ENCODE data around the gene VAT1. TPM values are rescaled to one million over a fixed set of nuclear protein-coding genes. Genes with fewer than 3 reads are reported as not detected.

VAT1 gene
- total and polyA plus RNA-seq, 2 of the 13 experiments (the other 11 are each of a cell fraction or from before 2014, with no cell fraction given): 143 to 205 TPM

DNA sequence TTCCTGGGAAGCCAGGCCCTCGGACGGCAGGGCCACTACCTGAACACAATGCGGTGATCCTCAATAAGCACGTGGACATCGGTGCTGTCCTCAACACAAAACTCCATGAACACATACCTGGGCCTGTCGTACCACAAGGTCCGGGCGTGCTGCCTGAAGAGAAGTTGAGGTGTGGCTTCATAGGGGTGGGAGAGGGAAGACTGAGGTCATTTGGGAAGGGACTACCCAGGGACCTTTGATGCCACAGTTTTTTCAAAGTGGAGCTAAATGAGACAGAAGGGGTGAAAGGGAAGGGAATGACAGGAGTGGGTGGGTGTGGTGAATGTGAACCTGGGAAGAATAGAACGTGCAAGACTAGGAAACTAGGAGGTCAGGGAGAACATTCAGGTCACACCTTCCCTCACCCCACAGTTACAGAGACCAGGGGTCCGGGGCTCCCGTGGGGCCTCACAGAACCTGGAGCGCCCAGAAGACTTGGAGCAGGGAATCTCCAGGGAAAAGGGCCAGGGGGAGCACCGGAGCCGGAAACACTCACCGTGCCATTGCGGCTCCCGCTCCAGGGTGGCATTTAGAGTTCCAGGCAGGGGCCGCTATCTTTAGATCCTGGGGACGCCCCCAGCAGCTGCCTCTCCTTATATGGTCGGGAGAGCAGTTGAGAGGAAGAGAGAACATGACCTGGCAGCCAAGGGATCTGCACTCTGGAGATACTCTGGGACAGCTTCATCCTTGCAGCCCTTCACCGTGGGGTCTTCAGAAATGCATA lies 42.5 kb downstream of the VAT1 start, which contains the start of gene PTGES3L (continued):
- TF ChIP-seq, protein P1, sequence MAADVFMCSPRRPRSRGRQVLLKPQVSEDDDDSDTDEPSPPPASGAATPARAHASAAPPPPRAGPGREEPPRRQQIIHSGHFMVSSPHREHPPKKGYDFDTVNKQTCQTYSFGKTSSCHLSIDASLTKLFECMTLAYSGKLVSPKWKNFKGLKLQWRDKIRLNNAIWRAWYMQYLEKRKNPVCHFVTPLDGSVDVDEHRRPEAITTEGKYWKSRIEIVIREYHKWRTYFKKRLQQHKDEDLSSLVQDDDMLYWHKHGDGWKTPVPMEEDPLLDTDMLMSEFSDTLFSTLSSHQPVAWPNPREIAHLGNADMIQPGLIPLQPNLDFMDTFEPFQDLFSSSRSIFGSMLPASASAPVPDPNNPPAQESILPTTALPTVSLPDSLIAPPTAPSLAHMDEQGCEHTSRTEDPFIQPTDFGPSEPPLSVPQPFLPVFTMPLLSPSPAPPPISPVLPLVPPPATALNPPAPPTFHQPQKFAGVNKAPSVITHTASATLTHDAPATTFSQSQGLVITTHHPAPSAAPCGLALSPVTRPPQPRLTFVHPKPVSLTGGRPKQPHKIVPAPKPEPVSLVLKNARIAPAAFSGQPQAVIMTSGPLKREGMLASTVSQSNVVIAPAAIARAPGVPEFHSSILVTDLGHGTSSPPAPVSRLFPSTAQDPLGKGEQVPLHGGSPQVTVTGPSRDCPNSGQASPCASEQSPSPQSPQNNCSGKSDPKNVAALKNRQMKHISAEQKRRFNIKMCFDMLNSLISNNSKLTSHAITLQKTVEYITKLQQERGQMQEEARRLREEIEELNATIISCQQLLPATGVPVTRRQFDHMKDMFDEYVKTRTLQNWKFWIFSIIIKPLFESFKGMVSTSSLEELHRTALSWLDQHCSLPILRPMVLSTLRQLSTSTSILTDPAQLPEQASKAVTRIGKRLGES (CRISPR knock-in tag; IDR thresholded peaks at IDR 0.05; ENCODE audit: borderline replicate concordance): no peak
- TF ChIP-seq REXO4 (CRISPR knock-in tag; IDR thresholded peaks at IDR 0.05; ENCODE audit: borderline replicate concordance): no peak
- TF ChIP-seq ZNF547 (CRISPR knock-in tag; IDR thresholded peaks at IDR 0.05): no peak
- no peak for TF ChIP-seq SKIL (CRISPR knock-in tag; IDR thresholded peaks at IDR 0.05; ENCODE audit: borderline replicate concordance)
- TF ChIP-seq PAX8 (CRISPR knock-in tag; IDR thresholded peaks at IDR 0.05; ENCODE audit: borderline replicate concordance): no peak
- TF ChIP-seq ZBTB3 (CRISPR knock-in tag; IDR thresholded peaks at IDR 0.05; ENCODE audit: borderline replicate concordance, low read depth): no peak
- TF ChIP-seq, protein P2, sequence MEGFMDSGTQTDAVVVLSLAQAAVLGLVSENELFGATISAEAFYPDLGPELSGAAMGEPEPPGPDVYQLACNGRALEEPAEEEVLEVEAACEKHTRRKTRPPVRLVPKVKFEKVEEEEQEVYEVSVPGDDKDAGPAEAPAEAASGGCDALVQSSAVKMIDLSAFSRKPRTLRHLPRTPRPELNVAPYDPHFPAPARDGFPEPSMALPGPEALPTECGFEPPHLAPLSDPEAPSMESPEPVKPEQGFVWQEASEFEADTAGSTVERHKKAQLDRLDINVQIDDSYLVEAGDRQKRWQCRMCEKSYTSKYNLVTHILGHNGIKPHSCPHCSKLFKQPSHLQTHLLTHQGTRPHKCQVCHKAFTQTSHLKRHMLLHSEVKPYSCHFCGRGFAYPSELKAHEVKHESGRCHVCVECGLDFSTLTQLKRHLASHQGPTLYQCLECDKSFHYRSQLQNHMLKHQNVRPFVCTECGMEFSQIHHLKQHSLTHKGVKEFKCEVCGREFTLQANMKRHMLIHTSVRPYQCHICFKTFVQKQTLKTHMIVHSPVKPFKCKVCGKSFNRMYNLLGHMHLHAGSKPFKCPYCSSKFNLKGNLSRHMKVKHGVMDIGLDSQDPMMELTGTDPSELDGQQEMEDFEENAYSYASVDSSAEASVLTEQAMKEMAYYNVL (CRISPR knock-in tag; IDR thresholded peaks at IDR 0.05; ENCODE audit: borderline replicate concordance): 0 out of 2 replicates have a peak, but pooled peaks have one; percentile 67
- no peak for TF ChIP-seq ZNF557 (CRISPR knock-in tag; IDR thresholded peaks at IDR 0.05)
- TF ChIP-seq, protein P3, sequence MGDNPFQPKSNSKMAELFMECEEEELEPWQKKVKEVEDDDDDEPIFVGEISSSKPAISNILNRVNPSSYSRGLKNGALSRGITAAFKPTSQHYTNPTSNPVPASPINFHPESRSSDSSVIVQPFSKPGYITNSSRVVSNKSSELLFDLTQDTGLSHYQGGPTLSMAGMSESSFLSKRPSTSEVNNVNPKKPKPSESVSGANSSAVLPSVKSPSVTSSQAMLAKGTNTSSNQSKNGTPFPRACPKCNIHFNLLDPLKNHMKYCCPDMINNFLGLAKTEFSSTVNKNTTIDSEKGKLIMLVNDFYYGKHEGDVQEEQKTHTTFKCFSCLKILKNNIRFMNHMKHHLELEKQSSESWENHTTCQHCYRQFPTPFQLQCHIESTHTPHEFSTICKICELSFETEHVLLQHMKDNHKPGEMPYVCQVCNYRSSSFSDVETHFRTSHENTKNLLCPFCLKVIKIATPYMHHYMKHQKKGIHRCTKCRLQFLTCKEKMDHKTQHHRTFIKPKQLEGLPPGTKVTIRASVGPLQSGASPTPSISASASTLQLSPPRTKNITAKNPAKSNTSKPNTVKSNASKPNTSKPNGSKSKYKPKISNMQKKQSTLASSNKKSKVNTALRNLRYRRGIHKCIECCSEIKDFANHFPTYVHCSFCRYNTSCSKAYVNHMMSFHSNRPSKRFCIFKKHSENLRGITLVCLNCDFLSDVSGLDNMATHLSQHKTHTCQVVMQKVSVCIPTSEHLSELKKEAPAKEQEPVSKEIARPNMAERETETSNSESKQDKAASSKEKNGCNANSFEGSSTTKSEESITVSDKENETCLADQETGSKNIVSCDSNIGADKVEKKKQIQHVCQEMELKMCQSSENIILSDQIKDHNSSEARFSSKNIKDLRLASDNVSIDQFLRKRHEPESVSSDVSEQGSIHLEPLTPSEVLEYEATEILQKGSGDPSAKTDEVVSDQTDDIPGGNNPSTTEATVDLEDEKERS (CRISPR knock-in tag; IDR thresholded peaks at IDR 0.05): no peak
- TF ChIP-seq RFX5 (IDR thresholded peaks at IDR 0.05; ENCODE audit: low read depth, low read length): 0 out of 2 replicates have a peak, but pooled peaks have one; percentile 18
- TF ChIP-seq ZFX (CRISPR knock-in tag; IDR thresholded peaks at IDR 0.05; ENCODE audit: low read depth): no peak; the same call in 1 of the 2 replicates
- TF ChIP-seq BCL6 (CRISPR knock-in tag; IDR thresholded peaks at IDR 0.05): peak; percentile 24; the same call in 1 of the 2 replicates
- TF ChIP-seq ZNF703 (CRISPR knock-in tag; IDR thresholded peaks at IDR 0.05; ENCODE audit: borderline replicate concordance): no peak
- TF ChIP-seq ZNF333 (CRISPR knock-in tag; IDR thresholded peaks at IDR 0.05; ENCODE audit: borderline replicate concordance): peak; percentile 76; the same call in 1 of the 2 replicates
- TF ChIP-seq MAZ (IDR thresholded peaks at IDR 0.05; ENCODE audit: borderline replicate concordance, low read depth, low read length): no peak
- no peak for TF ChIP-seq MAZ (CRISPR knock-in tag; IDR thresholded peaks at IDR 0.05; ENCODE audit: low read depth)
- TF ChIP-seq ZNF776 (CRISPR knock-in tag; IDR thresholded peaks at IDR 0.05): 0 out of 2 replicates have a peak, but pooled peaks have one; percentile 76
